ENCODE measurements around the gene ATP5PD. TPM values are rescaled to one million over a fixed set of nuclear protein-coding genes. Genes with fewer than 3 reads are reported as not detected.

ATP5PD gene
- total and polyA plus RNA-seq, 2 of the 13 experiments (the other 11 are each of a cell fraction or from before 2014, with no cell fraction given) = 158 to 428 TPM

DNA sequence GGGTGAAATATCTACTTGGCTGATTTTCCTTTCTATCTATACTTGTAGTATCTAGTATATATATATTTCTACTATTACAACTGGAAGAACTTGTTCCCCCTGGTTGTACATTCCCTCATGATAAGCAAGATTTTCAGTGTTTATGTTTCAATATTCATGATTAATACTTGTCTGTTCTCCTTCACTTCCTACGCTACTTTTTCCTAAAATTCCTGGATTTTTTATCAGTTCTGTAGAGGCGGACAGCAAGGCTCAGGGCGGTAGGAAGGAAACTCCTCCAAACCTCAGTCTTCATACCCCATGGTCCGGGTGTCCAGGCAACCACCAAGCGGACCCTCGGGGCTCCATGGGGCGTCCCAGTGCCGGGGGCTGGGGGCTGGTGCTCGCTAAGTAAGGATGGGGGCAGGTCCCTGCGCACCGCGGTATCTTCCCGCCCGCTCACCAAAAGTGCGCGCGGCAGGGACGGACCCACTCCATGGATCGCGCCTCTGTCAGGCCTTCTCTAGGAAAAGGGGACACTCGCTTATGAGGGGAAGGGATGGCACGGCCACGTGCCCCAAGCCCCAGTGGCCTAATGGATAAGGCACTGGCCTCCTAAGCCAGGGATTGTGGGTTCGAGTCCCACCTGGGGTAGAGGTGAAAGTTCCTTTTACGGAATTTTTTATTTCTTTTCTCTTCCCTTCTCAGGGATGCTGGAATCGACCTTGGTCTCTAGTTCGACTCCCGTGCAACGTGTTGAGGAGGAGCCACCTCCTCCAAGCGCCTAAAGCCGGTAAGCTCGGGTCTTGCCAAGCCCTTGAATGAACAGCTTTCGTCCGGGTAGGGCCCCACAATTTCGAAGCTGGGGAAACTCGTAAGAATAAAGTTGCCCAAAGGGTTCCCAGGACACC lies 13.2 kb downstream of the ATP5PD start (continued):
- TF ChIP-seq BCL3 (CRISPR knock-in tag; IDR thresholded peaks at IDR 0.05) (no peak), TFDP1 (CRISPR knock-in tag; IDR thresholded peaks at IDR 0.05; ENCODE audit: borderline replicate concordance) (peak; percentile 96), HDAC6 (IDR thresholded peaks at IDR 0.05; ENCODE audit: low read depth, low read length) (no peak), ZNF776 (CRISPR knock-in tag; IDR thresholded peaks at IDR 0.05) (no peak; the same call in 1 of the 2 replicates), ZNF660 (CRISPR knock-in tag; IDR thresholded peaks at IDR 0.05; ENCODE audit: borderline replicate concordance, low read depth) (no peak), ZNF496 (CRISPR knock-in tag; IDR thresholded peaks at IDR 0.05; ENCODE audit: insufficient replicate concordance) (no peak), MEIS1 (CRISPR knock-in tag; IDR thresholded peaks at IDR 0.05; ENCODE audit: borderline replicate concordance) (peak; percentile 96; the same call in 1 of the 2 replicates), KLF12 (CRISPR knock-in tag; IDR thresholded peaks at IDR 0.05; ENCODE audit: borderline replicate concordance) (no peak), MED13 (CRISPR knock-in tag; IDR thresholded peaks at IDR 0.05) (no peak), ZNF143 (CRISPR knock-in tag; IDR thresholded peaks at IDR 0.05) (peak; percentile 48; the same call in 1 of the 2 replicates), CBX5 (CRISPR knock-in tag; IDR thresholded peaks at IDR 0.05; ENCODE audit: borderline replicate concordance) (peak; percentile 97; the same call in 1 of the 2 replicates), PHF20 (CRISPR knock-in tag; IDR thresholded peaks at IDR 0.05) (peak; percentile 13; the same call in 1 of the 2 replicates), HOXA7 (CRISPR knock-in tag; IDR thresholded peaks at IDR 0.05) (no peak), E2F2 (CRISPR knock-in tag; IDR thresholded peaks at IDR 0.05; ENCODE audit: borderline replicate concordance) (no peak; the same call in 1 of the 2 replicates), HDAC1 (CRISPR knock-in tag; IDR thresholded peaks at IDR 0.05) (peak; percentile 69), ZNF749 (CRISPR knock-in tag; IDR thresholded peaks at IDR 0.05; ENCODE audit: borderline replicate concordance) (peak; percentile 41; the same call in 1 of the 2 replicates), POLR2G (IDR thresholded peaks at IDR 0.05; ENCODE audit: low read depth, low read length) (no peak), HCFC1 (IDR thresholded peaks at IDR 0.05; ENCODE audit: low read depth, low read length) (no peak; the same call in none of the 2 replicates), ZNF234 (CRISPR knock-in tag; conservative IDR thresholded peaks at IDR 0.05) (peak; percentile 78; the same call in 1 of the 2 replicates), RAD21 (CRISPR knock-in tag; IDR thresholded peaks at IDR 0.05) (peak; percentile 41), HOXA3 (CRISPR knock-in tag; IDR thresholded peaks at IDR 0.05) (peak; percentile 88), KAT7 (CRISPR knock-in tag; IDR thresholded peaks at IDR 0.05; ENCODE audit: borderline replicate concordance) (no peak; the same call in 1 of the 2 replicates), GPN1 (CRISPR knock-in tag; IDR thresholded peaks at IDR 0.05; ENCODE audit: borderline replicate concordance) (no peak)
- TF ChIP-seq, protein P1, sequence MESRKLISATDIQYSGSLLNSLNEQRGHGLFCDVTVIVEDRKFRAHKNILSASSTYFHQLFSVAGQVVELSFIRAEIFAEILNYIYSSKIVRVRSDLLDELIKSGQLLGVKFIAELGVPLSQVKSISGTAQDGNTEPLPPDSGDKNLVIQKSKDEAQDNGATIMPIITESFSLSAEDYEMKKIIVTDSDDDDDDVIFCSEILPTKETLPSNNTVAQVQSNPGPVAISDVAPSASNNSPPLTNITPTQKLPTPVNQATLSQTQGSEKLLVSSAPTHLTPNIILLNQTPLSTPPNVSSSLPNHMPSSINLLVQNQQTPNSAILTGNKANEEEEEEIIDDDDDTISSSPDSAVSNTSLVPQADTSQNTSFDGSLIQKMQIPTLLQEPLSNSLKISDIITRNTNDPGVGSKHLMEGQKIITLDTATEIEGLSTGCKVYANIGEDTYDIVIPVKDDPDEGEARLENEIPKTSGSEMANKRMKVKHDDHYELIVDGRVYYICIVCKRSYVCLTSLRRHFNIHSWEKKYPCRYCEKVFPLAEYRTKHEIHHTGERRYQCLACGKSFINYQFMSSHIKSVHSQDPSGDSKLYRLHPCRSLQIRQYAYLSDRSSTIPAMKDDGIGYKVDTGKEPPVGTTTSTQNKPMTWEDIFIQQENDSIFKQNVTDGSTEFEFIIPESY (CRISPR knock-in tag; IDR thresholded peaks at IDR 0.05) = peak; percentile 74
